Measurements from ENCODE around the gene SAP25.

SAP25 gene

GRCh38 chr7:100585511-100586265 lies 12.0 kb upstream of the SAP25 start, which contains the start of gene LRCH4:
Gene LRCH4 (minus strand): TSS chr7:100586129. CDS start chr7:100586100, 29 bp downstream.
- peak; percentile 84 to 90 for DNase-seq
- TF ChIP-seq GATA1 (IDR thresholded peaks at IDR 0.05; ENCODE audit: low read depth, low read length) = no peak
- TF ChIP-seq POLR2A (IDR thresholded peaks at IDR 0.05; ENCODE audit: low read length) = peak; percentile 99

- TF ChIP-seq GATA1 (IDR thresholded peaks at IDR 0.05; ENCODE audit: low read depth, low read length) = no peak
- TF ChIP-seq POLR2A (IDR thresholded peaks at IDR 0.05; ENCODE audit: low read length) = no peak
- peak; percentile 49 to 61 for DNase-seq
Measured at GRCh38 chr7:100584683-100585510, 11.2 kb upstream of the SAP25 start.

DNA sequence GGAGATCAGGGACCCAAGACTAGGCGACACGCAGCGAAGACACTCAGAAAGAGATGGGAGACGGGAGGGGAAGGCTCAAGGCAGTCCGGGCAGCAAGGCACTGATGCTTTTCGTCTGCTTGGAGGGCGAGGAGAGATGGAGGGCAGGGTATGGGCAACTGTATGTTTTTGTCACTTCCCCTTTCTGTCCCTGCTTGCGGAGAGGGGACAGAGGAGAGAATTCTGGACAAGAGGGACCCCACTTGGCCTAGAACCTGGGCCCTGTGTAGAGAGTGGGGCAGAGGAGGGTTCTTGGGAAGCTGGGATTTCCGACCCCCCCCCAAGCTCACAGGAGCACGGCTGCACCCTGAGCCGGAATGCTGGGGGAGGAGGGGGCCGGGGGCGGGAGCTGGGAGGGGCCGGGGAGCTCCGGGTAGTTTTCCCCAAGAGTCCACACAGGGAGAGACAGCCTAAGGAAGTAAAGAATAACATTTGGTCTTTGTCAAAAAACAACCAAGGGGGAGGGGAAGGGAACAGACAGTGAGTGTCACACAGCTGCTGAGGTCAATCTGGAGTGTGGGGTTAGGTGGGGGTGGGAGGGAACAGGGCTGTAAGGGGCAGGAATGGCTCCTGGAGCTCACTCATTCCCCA lies 10.5 kb upstream of the SAP25 start:
- DNase-seq = no peak
- TF ChIP-seq POLR2A (IDR thresholded peaks at IDR 0.05; ENCODE audit: low read length) (no peak), GATA1 (IDR thresholded peaks at IDR 0.05; ENCODE audit: low read depth, low read length) (no peak)

DNA sequence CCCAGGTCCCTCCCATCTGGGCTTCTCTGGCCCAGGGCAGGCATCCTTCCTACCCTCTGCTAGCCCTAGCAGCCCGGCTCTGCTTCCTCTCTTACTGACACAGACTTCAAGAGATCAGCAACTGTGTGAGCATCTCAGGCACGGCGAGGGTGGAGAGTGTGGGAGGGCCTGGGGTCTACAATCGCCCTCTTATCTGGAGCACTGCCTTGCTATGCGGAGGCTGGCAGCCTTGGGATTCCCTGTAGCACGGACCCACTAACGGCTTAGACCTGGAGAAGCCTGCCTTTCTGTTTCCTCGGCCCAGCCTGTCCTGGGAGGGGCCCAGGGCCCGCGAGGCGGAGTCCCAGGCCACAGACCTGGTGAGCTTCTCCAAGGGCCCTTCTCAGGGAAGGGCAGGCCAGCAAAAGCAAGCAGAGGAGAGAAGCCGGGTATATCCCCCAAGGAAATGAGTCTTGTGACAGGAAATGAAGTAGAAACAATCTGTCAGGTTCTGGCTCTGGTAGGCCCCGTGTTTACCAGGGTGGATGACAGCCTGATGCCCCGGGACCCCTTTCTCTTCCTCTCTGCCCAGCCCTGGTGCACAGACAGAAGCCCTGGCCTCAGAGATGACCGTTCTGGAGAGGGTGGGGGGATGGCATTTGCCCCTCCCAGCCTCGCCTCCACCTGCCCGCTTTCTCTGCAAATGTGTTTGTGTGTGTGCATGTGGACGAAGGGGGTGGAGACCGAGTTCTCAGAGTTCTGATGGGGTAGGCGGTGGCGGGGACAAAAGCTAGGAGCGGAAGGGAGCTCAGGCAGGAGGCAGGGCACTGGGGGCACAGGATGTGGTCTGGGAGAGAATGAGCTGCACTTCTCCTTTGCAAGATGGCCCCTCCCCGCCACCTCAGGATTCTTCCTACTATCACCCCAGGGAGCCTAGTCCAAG lies 9.7 kb upstream of the SAP25 start:
- DNase-seq = peak; percentile 40 to 56
- TF ChIP-seq POLR2A (IDR thresholded peaks at IDR 0.05; ENCODE audit: low read length) = no peak
- no peak for TF ChIP-seq GATA1 (IDR thresholded peaks at IDR 0.05; ENCODE audit: low read depth, low read length)

- TF ChIP-seq GATA1 (IDR thresholded peaks at IDR 0.05; ENCODE audit: low read depth, low read length) (no peak), POLR2A (IDR thresholded peaks at IDR 0.05; ENCODE audit: low read length) (no peak)
- no peak for DNase-seq
Measured at GRCh38 chr7:100582650-100583049, 8.9 kb upstream of the SAP25 start.

- no peak for TF ChIP-seq GATA1 (IDR thresholded peaks at IDR 0.05; ENCODE audit: low read depth, low read length)
- no peak for TF ChIP-seq POLR2A (IDR thresholded peaks at IDR 0.05; ENCODE audit: low read length)
- no peak for DNase-seq
Measured at GRCh38 chr7:100582041-100582579, 8.4 kb upstream of the SAP25 start.

GRCh38 chr7:100580466-100581283 lies 7.0 kb upstream of the SAP25 start:
- no peak for DNase-seq
- TF ChIP-seq GATA1 (IDR thresholded peaks at IDR 0.05; ENCODE audit: low read depth, low read length) (no peak), POLR2A (IDR thresholded peaks at IDR 0.05; ENCODE audit: low read length) (no peak)

- no peak for TF ChIP-seq POLR2A (IDR thresholded peaks at IDR 0.05; ENCODE audit: low read length)
- no peak for TF ChIP-seq GATA1 (IDR thresholded peaks at IDR 0.05; ENCODE audit: low read depth, low read length)
- DNase-seq = no peak
Measured at GRCh38 chr7:100578246-100579183, 4.8 kb upstream of the SAP25 start.

DNA sequence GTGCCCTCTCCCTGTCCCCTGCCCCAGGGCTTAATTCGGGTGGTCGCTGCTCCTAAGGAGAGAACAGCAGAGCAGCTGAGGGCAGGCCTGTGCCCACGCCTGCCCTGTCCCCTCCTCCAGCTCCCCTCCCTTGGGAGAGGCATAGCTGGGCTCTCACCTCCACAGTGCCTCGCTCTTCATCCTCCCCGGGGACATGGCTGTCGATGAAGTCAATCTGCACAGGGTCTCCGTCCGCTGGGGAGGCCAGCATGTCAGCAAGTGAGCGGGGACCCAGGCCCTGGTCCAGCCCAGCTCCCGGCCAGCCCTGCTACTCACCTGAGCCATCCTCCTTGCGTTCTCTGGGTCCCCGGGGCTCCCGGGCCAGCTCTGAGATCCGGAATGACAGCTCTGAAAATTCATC lies 3.8 kb upstream of the SAP25 start:
- TF ChIP-seq GATA1 (IDR thresholded peaks at IDR 0.05; ENCODE audit: low read depth, low read length) (no peak), POLR2A (IDR thresholded peaks at IDR 0.05; ENCODE audit: low read length) (no peak)

GRCh38 chr7:100577103-100577502 lies 3.4 kb upstream of the SAP25 start:
- TF ChIP-seq POLR2A (IDR thresholded peaks at IDR 0.05; ENCODE audit: low read length) (no peak), GATA1 (IDR thresholded peaks at IDR 0.05; ENCODE audit: low read depth, low read length) (no peak)
- DNase-seq = no peak

More for the DNA sequence above, 3.8 kb upstream of the SAP25 start:
- no peak for DNase-seq

DNA sequence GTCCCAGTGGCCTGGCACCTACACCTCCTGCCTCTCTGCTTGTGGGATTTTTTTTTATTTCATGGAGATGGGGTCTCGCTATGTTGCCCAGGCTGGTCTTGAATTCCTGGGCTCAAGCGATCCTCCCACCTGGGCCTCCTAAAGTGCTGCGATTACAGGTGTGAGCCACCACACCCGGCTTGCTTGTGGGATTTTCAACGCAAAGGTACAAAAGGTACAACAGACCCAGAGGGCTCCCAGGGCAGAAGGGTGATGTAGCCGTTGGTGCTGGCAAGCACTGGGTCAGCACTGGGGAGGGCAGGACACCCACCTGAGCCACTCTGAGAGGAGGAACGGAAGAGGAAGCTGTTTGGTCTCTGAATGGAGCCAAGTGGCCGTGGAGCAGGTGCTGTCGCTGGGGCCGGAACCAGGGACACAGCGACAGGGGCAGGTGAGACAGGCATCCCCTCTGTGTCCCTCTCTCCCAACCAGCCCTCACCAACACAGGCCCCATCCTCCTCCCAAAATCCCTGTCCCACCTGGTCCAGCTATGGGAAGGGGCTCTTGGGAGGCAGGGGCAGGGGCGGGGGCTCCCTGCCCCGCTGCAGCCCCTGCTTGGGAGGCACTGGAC lies 2.8 kb upstream of the SAP25 start:
- TF ChIP-seq POLR2A (IDR thresholded peaks at IDR 0.05; ENCODE audit: low read length) (no peak), GATA1 (IDR thresholded peaks at IDR 0.05; ENCODE audit: low read depth, low read length) (no peak)
- no peak for DNase-seq

Measured in erythroblast (primary cell).